GM12891 (cell line): Measurements from ENCODE around the gene MAP4K1.

Source experiments
- POLR2A ChIP-seq: IDR thresholded peaks from 2 replicates; pipeline ENCODE4 v1.6.1; 2011; ENCODE audit warnings: low read depth, low read length, control low read depth
- TAF1 ChIP-seq: IDR thresholded peaks from 2 replicates; pipeline ENCODE4 v1.6.1; 2011; ENCODE audit warnings: low read depth, low read length, control low read depth

- TF ChIP-seq POLR2A, result no peak
- no peak for TF ChIP-seq TAF1
Observed at GRCh38 chr19:38565691-38566105, 52.1 kb downstream of the MAP4K1 start.
